ENCODE measurements around the gene DCC.

DCC gene

GRCh38 chr18:53283708-53284107 is 943.7 kb downstream of the DCC start:
- no peak for DNase-seq

- DNase-seq: no peak
Observed at GRCh38 chr18:53305461-53305860, 965.5 kb downstream of the DCC start.

- no peak for DNase-seq
Observed at GRCh38 chr18:53319628-53320027, 979.6 kb downstream of the DCC start.

DNA sequence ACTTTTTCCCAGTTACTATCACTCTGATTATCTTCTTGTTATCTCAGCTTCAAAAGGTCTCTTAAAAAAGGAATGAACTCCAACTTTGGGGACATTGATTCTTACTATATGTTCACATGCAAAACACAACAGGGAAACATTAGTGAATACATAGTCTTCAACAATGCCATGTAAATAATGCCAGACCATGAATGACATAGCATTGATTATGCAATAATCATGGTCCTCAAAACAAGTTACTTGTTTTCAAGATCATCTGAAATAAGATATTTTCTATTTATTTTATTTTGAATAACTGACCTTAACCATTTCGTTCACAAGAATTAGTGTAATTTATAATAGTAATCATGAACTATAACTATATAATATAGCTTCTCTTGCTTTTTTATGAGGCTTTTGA is 982.2 kb downstream of the DCC start:
- no peak for DNase-seq

DNA sequence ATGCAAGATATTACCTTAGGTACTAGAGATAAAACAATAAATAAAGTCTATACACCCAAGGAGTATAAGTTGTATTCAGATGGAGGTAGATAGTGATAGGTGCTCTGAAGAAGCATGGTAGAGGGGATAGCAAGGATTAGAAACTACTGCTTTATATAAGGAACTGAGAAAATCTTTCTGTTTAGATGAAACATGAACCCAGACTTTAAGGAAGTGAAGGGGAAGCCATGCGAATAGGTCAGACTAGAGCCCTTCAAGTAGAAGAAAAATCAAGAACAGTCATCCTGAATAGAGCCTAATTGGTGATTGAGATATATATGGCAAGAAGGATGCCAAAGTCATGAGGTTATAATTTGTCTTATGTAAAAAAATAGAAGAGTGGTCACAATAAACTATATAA is 984.4 kb downstream of the DCC start:
- DNase-seq: no peak

DNA sequence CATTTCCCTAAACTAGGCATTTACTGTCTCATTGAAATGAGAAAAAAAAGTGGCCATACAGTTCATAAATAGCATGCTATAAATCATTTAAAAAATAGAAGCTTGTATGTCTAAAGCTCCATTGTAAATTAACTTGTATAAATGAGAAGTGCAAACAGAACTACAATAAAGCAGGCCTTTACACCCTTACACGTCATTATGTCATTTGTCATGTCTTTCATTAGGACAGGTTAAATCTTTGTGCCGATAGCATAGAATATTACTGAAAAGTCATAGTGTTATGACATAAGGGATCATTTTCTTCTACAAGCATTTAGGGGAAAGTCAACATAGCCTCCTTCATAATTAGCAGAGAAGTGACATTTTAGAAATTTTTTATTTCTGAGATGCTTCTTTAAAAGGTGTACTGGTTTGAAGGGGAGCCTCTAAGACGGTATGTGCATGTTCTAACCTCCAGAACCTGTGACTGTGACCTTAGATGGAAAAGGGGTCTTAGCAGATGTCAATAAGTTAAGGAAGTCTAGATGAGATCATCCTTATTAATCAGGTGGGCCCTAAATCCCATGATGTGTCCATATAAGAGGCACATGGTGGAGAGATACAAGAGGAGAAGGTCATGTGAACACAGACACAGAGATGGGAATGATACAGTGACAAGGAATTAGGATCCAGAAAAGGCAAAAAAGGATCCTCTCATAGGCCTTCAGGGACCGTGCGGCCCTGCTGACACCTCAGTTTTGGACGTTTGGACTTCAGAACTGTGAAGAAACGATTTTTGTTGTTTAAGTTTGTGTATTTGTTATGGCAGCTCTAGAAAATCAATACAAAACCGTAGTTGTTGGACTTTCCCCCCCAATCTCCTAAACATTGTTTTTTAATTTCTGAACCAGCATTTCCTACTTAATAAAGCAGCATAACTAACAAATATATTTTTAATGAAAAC is 1020.8 kb downstream of the DCC start:
- no peak for DNase-seq

- DNase-seq: no peak
Observed at GRCh38 chr18:53375621-53376020, 1035.6 kb downstream of the DCC start.

DNA sequence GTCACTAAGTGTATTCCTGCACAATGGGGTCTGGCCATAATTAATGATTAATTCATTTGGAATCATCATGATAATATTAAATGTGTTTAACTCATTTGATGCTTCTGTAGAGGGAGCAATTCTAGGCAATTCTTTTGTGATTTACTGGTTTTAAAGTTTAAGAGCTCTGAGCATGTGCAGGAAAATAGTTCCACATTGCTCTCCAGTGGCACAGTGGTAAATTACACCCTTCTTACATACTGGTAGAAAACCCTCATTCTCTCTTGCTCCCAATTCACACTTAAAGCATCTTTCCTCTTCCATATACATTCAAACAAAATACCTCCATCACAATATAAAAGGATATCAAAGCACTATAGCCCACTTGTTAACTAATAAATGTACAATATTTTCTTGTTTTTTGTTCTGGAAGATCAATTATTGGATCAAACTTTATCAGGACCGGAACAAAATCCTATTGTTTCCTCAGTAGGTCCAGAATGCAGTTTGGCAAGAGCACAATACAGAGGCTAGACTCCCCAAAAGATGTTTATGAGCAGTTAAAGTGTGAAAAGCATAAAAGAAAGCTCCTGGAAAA is 1040.2 kb downstream of the DCC start:
- no peak for DNase-seq

- DNase-seq: no peak
Observed at GRCh38 chr18:53382870-53383269, 1042.9 kb downstream of the DCC start.

DNA sequence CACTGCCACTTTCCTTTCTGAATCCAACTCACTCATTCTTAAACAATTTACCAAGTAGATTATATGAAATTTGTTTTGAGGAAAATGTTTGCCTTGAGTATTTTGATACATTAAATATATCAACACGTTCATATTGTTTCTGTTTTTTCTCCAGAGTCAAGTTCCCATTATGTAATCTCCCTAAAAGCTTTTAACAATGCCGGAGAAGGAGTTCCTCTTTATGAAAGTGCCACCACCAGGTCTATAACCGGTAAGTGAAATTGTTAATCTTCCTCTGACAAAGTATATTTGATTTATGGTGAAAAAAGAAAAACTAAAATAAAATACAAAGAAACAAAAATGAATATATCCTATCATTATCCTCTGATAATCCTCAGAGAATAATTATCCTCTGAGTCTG is 1045.9 kb downstream of the DCC start:
- DNase-seq: no peak

- no peak for DNase-seq
Observed at GRCh38 chr18:53387581-53387980, 1047.6 kb downstream of the DCC start.

- DNase-seq: no peak
Observed at GRCh38 chr18:53402670-53403069, 1062.7 kb downstream of the DCC start.

GRCh38 chr18:53408271-53408670 is 1068.3 kb downstream of the DCC start:
- DNase-seq: no peak

- DNase-seq: no peak
Observed at GRCh38 chr18:53411511-53411910, 1071.5 kb downstream of the DCC start.

GRCh38 chr18:53417003-53417402 is 1077.0 kb downstream of the DCC start:
- no peak for DNase-seq

GRCh38 chr18:53421869-53422268 is 1081.9 kb downstream of the DCC start:
- DNase-seq: no peak

DNA sequence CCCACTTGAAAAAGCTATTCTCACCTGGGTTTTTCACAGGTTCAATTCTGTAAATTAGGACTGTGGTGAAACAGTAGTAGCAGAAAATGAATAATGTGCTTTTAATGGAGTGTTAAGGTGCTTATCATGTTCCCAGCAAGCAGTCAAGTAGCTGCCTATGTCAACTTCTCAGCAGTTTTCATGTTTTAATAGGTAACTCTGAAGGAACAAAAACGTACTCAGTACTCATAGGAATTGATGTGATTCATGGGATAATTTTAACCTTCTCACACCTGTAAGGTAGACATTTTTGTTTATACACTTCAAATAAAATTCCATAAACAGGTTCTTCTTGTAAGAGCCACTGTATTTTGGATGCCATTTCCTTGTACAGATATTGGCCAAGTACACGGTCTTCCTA is 1082.9 kb downstream of the DCC start:
- no peak for DNase-seq

GRCh38 chr18:53426666-53427184 is 1086.7 kb downstream of the DCC start:
- DNase-seq: no peak

- DNase-seq: no peak
Observed at GRCh38 chr18:53441761-53442414, 1101.9 kb downstream of the DCC start.

- DNase-seq: no peak
Observed at GRCh38 chr18:53442415-53442783, 1102.4 kb downstream of the DCC start.

DNA sequence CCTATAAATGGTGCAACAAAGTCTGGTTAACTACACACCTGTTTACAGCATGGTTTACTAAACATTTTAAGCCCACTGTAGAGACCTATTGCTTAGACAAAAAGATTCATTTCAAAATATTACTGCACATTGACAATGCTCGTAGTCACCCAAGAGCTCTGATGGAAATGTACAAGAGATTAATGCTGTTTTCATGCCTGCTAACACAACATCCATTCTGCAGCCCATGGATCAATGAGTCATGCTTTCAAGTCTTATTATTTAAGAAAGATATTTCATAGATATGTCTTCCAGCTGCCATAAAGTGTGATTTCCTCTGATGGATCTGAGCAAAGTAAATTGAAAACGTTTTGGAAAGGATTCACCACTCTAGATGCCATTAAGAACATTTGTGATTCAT is 1103.3 kb downstream of the DCC start:
- no peak for DNase-seq

- no peak for DNase-seq
Observed at GRCh38 chr18:53443831-53444230, 1103.8 kb downstream of the DCC start.

DNA sequence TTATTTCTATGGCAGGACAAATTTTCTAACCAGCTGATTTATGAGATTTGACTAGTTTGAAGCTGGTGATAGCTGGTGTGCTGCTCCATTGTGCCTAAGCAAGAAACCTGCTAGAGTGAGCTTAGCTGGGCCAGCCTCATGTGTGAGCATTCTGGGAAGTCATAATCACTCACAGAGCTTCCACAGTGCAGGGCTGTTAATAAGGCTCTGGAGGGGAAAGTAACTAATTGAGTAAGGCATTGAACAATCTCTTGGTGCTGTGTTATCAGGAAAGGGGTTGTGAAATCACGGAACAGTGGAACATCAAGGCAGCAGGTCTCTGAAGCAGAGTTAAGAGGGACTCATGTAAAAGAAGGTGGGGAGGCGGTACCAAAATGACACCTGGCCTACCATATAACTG is 1111.9 kb downstream of the DCC start:
- DNase-seq: no peak

GRCh38 chr18:53457068-53457467 is 1117.1 kb downstream of the DCC start:
- DNase-seq: no peak

Data from right forelimb (tissue), 1 donor.